H1 (cell line): ENCODE results near the gene SPPL3. TPM values are rescaled to one million over a fixed set of nuclear protein-coding genes. Genes with fewer than 3 reads are reported as not detected.

Source experiments
- CTCF ChIA-PET: fragments of 300-600 bp; sonication (Branson Sonifier 250); formaldehyde crosslinking; loops from one replicate; lab custom pipeline; 2021; ENCODE audit not compliant: partially characterized antibody; lab: Charles Lee
- POLR2A ChIA-PET: fragments of 300-600 bp; sonication (Branson Sonifier 250); formaldehyde crosslinking; loops from one replicate; lab custom pipeline; 2021; ENCODE audit warnings: inconsistent platforms; ENCODE audit not compliant: partially characterized antibody; lab: Charles Lee
- DNase-seq, 2 experiments: peaks; one replicate each; pipeline versions ENCODE4 v3.0.0 to v3.0.0-alpha.2; 2010 to 2022; ENCODE audit warnings: low spot score in 2 of 2, low read depth in 1 of 2, mixed read lengths in 1 of 2
- FAIRE-seq: peaks from 2 replicates; lab custom pipeline; 2011; peaks lifted over from hg19 to GRCh38; lab: Jason Lieb, UNC
- H2AFZ ChIP-seq: 2 replicates; pipeline ENCODE4 v1.8.1; 2012; ENCODE audit warnings: low read length, inconsistent platforms
- H2AK5ac ChIP-seq: 2 replicates; pipeline ENCODE4 v1.6.1; 2013; ENCODE audit warnings: low read depth, low read length
- H2BK120ac ChIP-seq: replicated peaks from 2 replicates; pipeline ENCODE3; 2013; ENCODE audit warnings: low read depth, low read length, inconsistent platforms
- H2BK12ac ChIP-seq: 2 replicates; pipeline ENCODE4 v1.6.1; 2013; ENCODE audit warnings: low read depth, low read length
- H2BK15ac ChIP-seq: 2 replicates; pipeline ENCODE4 v1.6.1; 2013; ENCODE audit warnings: low read length
- H2BK20ac ChIP-seq: 2 replicates; pipeline ENCODE4 v1.6.1; 2013; ENCODE audit warnings: low read length
- H2BK5ac ChIP-seq: 2 replicates; pipeline ENCODE4 v1.6.1; 2013; ENCODE audit warnings: low read depth, low read length
- H3K14ac ChIP-seq: 2 replicates; pipeline ENCODE4 v1.6.1; 2013; ENCODE audit warnings: inconsistent platforms; ENCODE audit not compliant: insufficient read length
- H3K18ac ChIP-seq: 2 replicates; pipeline ENCODE4 v1.6.1; 2013; ENCODE audit warnings: low read length; ENCODE audit errors: extremely low read depth
- H3K23ac ChIP-seq: 2 replicates; pipeline ENCODE4 v1.6.1; 2013; ENCODE audit warnings: inconsistent platforms; ENCODE audit not compliant: insufficient read length
- H3K23me2 ChIP-seq: 2 replicates; pipeline ENCODE4 v1.6.1; 2013; ENCODE audit warnings: low read depth, low read length
- H3K27ac ChIP-seq: 2 replicates; pipeline ENCODE4 v1.6.1; 2011; ENCODE audit warnings: low read depth, low read length, inconsistent platforms
- H3K27me3 ChIP-seq, 4 experiments: replicated peaks in 1 of 4; 1 replicate in 1 of 4; 2 replicates in 3 of 4; pipeline versions ENCODE4 v1.6.1 to v1.8.1; 2011 to 2013; ENCODE audit warnings: low read length in 3 of 4, mild to moderate bottlenecking in 3 of 4, inconsistent platforms in 2 of 4, mixed read lengths in 2 of 4, moderate library complexity in 1 of 4; ENCODE audit not compliant: control insufficient read depth in 3 of 4, insufficient read depth in 3 of 4; ENCODE audit errors: extremely low read depth in 1 of 4
- H3K36me3 ChIP-seq, 4 experiments: 2 replicates each; pipeline versions ENCODE4 v1.6.1 to v1.8.1; 2011 to 2013; ENCODE audit warnings: mild to moderate bottlenecking in 4 of 4, low read length in 3 of 4, moderate library complexity in 2 of 4, control low read depth in 1 of 4, inconsistent platforms in 1 of 4; ENCODE audit not compliant: insufficient read depth in 4 of 4, control insufficient read depth in 2 of 4
- H3K4ac ChIP-seq: replicated peaks from 2 replicates; pipeline ENCODE3; 2013; ENCODE audit warnings: low read length, low read depth, mixed read lengths, inconsistent platforms; ENCODE audit not compliant: insufficient read length
- H3K4me1 ChIP-seq, 4 experiments: replicated peaks in 1 of 4; 1 replicate in 1 of 4; 2 replicates in 3 of 4; pipeline versions ENCODE4 v1.6.1 to v1.8.1; 2011 to 2013; ENCODE audit warnings: low read length in 3 of 4, inconsistent platforms in 2 of 4, mixed read lengths in 1 of 4; ENCODE audit not compliant: insufficient read depth in 4 of 4, control insufficient read depth in 3 of 4
- H3K4me2 ChIP-seq, 2 experiments: 2 replicates each; pipeline versions ENCODE4 v1.6.1 to v1.8.1; 2011 to 2013; ENCODE audit warnings: low read depth in 2 of 2, low read length in 2 of 2, control low read depth in 1 of 2, inconsistent platforms in 1 of 2, mild to moderate bottlenecking in 1 of 2; ENCODE audit not compliant: insufficient read depth in 1 of 2
- H3K4me3 ChIP-seq, 4 experiments: fragments of 200-600, 300-600 bp in 1 of 4; sonication (generic), shearing (Covaris generic), sonication (Bioruptor Twin) in 1 of 4; 2 replicates each; pipeline versions ENCODE4 v1.5.1 to v1.8.1; 2011 to 2016; ENCODE audit warnings: low read length in 4 of 4, low read depth in 3 of 4, control low read depth in 2 of 4, inconsistent platforms in 2 of 4, mild to moderate bottlenecking in 2 of 4, mixed read lengths in 1 of 4, moderate library complexity in 1 of 4; ENCODE audit not compliant: insufficient read depth in 2 of 4; ENCODE audit errors: extremely low read depth in 1 of 4
- H3K56ac ChIP-seq: replicated peaks from 2 replicates; pipeline ENCODE3; 2013; ENCODE audit warnings: low read depth, mild to moderate bottlenecking, mixed read lengths, low read length, inconsistent platforms; ENCODE audit not compliant: insufficient read length
- H3K79me1 ChIP-seq: 2 replicates; pipeline ENCODE4 v1.6.1; 2013; ENCODE audit warnings: low read depth, low read length, control low read depth
- H3K79me2 ChIP-seq, 2 experiments: 2 replicates each; pipeline versions ENCODE4 v1.6.1 to v1.8.1; 2012 to 2013; ENCODE audit warnings: low read length in 2 of 2, mild to moderate bottlenecking in 2 of 2, inconsistent platforms in 1 of 2; ENCODE audit not compliant: insufficient read depth in 2 of 2, control insufficient read depth in 1 of 2
- H3K9ac ChIP-seq, 4 experiments: replicated peaks in 1 of 4; 1 replicate in 1 of 4; 2 replicates in 3 of 4; pipeline versions ENCODE4 v1.6.1 to v1.8.1; 2011 to 2013; ENCODE audit warnings: low read depth in 3 of 4, low read length in 3 of 4, control low read depth in 2 of 4, mild to moderate bottlenecking in 2 of 4, moderate library complexity in 2 of 4, inconsistent platforms in 1 of 4; ENCODE audit errors: extremely low read depth in 1 of 4
- H3K9me3 ChIP-seq, 2 experiments: 2 replicates each; pipeline versions ENCODE4 v1.6.1 to v1.8.1; 2012 to 2013; ENCODE audit warnings: mild to moderate bottlenecking in 2 of 2, moderate library complexity in 2 of 2, control low read depth in 1 of 2, inconsistent platforms in 1 of 2, low read depth in 1 of 2, low read length in 1 of 2, mixed read lengths in 1 of 2; ENCODE audit not compliant: insufficient read depth in 2 of 2
- H4K20me1 ChIP-seq, 2 experiments: replicated peaks in 1 of 2; 2 replicates each; pipeline versions ENCODE3 to v1.8.1; 2011 to 2013; ENCODE audit warnings: inconsistent platforms in 2 of 2, low read length in 2 of 2, mild to moderate bottlenecking in 1 of 2; ENCODE audit not compliant: insufficient read depth in 2 of 2, control insufficient read depth in 1 of 2
- H4K5ac ChIP-seq: 2 replicates; pipeline ENCODE4 v1.6.1; 2013; ENCODE audit warnings: low read length, low read depth, mixed read lengths, inconsistent platforms; ENCODE audit not compliant: insufficient read length
- H4K8ac ChIP-seq: 2 replicates; pipeline ENCODE4 v1.8.0; 2013; ENCODE audit warnings: mild to moderate bottlenecking, moderate library complexity, low read length, inconsistent platforms; ENCODE audit not compliant: insufficient read depth; ENCODE audit errors: extremely low read depth
- H4K91ac ChIP-seq: replicated peaks from 2 replicates; pipeline ENCODE3; 2013; ENCODE audit warnings: low read length, mixed read lengths, inconsistent platforms; ENCODE audit not compliant: insufficient read length
- HDAC2 ChIP-seq, 2 experiments: fragments of 300-600 bp in 1 of 2; sonication (generic) in 1 of 2; IDR thresholded peaks; 2 replicates each; pipeline ENCODE4 v1.6.1; 2011 to 2012; ENCODE audit warnings: low read depth in 2 of 2, low read length in 2 of 2, mild to moderate bottlenecking in 2 of 2, moderate library complexity in 2 of 2, borderline replicate concordance in 1 of 2, inconsistent platforms in 1 of 2
- KDM4A ChIP-seq: IDR thresholded peaks from one replicate; pipeline ENCODE4 v1.7.1; 2012; ENCODE audit warnings: low read depth, mild to moderate bottlenecking, moderate library complexity, low read length, inconsistent platforms; ENCODE audit not compliant: severe bottlenecking
- NRF1 ChIP-seq: IDR thresholded peaks from 2 replicates; pipeline ENCODE4 v1.6.1; 2011; ENCODE audit warnings: mild to moderate bottlenecking, low read depth, low read length, improper control_type of control experiment
- RBBP5 ChIP-seq: IDR thresholded peaks from 2 replicates; pipeline ENCODE4 v1.7.1; 2012; ENCODE audit warnings: low read depth, mild to moderate bottlenecking, inconsistent platforms, low read length, moderate library complexity, borderline replicate concordance
- WGBS, 2 experiments: shearing (Covaris generic) in 1 of 2; methylation state at CpG; one replicate each; pipeline versions ENCODE4 v1.1.6 to v1.1.7; 2013 to 2015; ENCODE audit warnings: low lambda C conversion rate in 2 of 2, mixed read lengths in 2 of 2, inconsistent platforms in 1 of 2, low coverage in 1 of 2, missing lambda C conversion rate in 1 of 2; ENCODE audit not compliant: insufficient replicate concordance in 2 of 2, insufficient coverage in 1 of 2, insufficient read length in 1 of 2; ENCODE audit errors: extremely low coverage in 1 of 2, missing lambda C conversion rate in 1 of 2; 5-methylcytosine and 5-hydroxymethylcytosine counted together
- polyA plus RNA-seq, 7 experiments: library from polyadenylated mRNA; depleted of rRNA in 3 of 7; stranded (reverse) in 5 of 7; unstranded in 2 of 7; fragments of >200 nt in 5 of 7; fragments of 200-250 nt in 2 of 7; gene quantifications; 1 replicate in 5 of 7; 2 replicates in 1 of 7; 4 replicates in 1 of 7; pipeline versions ENCODE4 v1.2.1 to v1.2.3, GENCODE V29; 2011 to 2013; ENCODE audit warnings: missing spikeins in 2 of 7, mixed read lengths in 2 of 7
- total RNA-seq: library from RNA; stranded (reverse); fragmentation: NEBNext Ultra II Directional; extraction: Animal tissue kit (Norgen Biotek cat#: 25700); gene quantifications from 2 replicates; pipeline ENCODE4 v1.2.1, GENCODE V29; 2021

SPPL3 gene
- total and polyA plus RNA-seq, 2 of the 8 experiments (the other 6 are each of a cell fraction or from before 2014, with no cell fraction given): 27.3 to 48.4 TPM

DNA sequence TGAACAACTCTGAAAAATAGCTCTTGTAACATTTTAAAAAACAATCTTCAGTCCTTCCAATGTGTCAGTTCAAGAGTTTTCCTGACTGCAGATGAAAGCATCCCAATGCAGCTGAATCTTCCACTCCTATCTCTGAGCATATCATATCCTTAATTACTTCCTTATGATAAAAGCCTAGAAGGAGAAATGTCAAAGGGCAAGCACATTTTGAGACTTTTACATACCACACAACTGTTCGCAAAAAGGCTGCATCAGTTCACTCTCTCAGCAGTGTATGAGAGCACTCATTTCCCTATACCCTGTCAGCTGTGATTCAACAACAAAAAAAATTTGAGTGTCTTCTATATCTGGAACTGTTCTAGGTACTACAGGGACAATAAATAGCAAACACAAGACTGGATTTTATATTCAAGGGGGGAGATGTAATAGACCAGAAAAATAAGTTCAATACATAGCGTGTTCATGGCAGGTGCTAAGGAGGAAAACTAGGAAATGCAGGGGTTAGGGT, 112.4 kb downstream of the SPPL3 start:
- Histone ChIP-seq H2BK120ac (no peak overlapping the region), H2BK15ac (no peak overlapping the region), H2BK5ac (no peak overlapping the region), H3K18ac (no peak overlapping the region), H3K27me3 (no peaks in the 10 kb centered on the region), H3K9ac (no peak overlapping the region), H3K23ac (no peak overlapping the region), H2BK20ac (no peak overlapping the region), H3K27ac (no peak overlapping the region), H4K5ac (no peak overlapping the region), H3K4ac (no peak overlapping the region), H4K20me1 (no peaks in the 10 kb centered on the region), H3K79me2 (no peaks in the 10 kb centered on the region), H2AFZ (no peak overlapping the region), H3K4me3 (no peak overlapping the region), H2BK12ac (no peak overlapping the region), H3K23me2 (no peaks in the 10 kb centered on the region), H2AK5ac (no peak overlapping the region), H3K36me3 (no peaks in the 10 kb centered on the region; a peak in 2 of 8 replicates), H4K8ac (no peak overlapping the region), H4K91ac (no peak overlapping the region), H3K14ac (no peak overlapping the region), H3K56ac (no peak overlapping the region), H3K4me1 (no peaks in the 10 kb centered on the region), H3K9me3 (no peaks in the 10 kb centered on the region; a peak in 2 of 4 replicates), H3K4me2 (no peak overlapping the region), H3K79me1 (no peaks in the 10 kb centered on the region; the same call in 1 of the 2 replicates)
- DNase-seq (no peak), FAIRE-seq (no peak)
- TF ChIP-seq HDAC2 (IDR thresholded peaks at IDR 0.05; ENCODE audit: borderline replicate concordance in 1 of 2, low read depth in 2 of 2, low read length in 2 of 2) (no peak), RBBP5 (no peak), NRF1 (no peak), KDM4A (no peak)
- 89% methylated on average over 2 of the region's 2 CpGs; no CpG with 5 or more reads in 1 of the 2 experiments for WGBS, 2 experiments
- ChIA-PET POLR2A (no interaction called here), CTCF (interaction anchor here (0.7 to 1.4 kb wide), 3 partner anchors 23 to 142 kb away, joined by 3 to 4 read pairs (median 3); no protein-coding TSS in a partner anchor)
